Hepatocyte (in vitro differentiated cells): ENCODE results near the gene IL2RG. TPM values are rescaled to one million over a fixed set of nuclear protein-coding genes. Genes with fewer than 3 reads are reported as not detected.

Source experiments
- DNase-seq: peaks from one replicate; pipeline ENCODE4 v3.0.0-alpha.2; 2016; ENCODE audit warnings: low spot score
- H2AFZ ChIP-seq: fragments of 200-600 bp; sonication (generic); 2 replicates; pipeline ENCODE4 v1.6.0; 2016; ENCODE audit warnings: antibody characterized with exemption, mild to moderate bottlenecking
- H3K27ac ChIP-seq: fragments of 200-600 bp; sonication (generic); 2 replicates; pipeline ENCODE4 v1.5.1; 2016; ENCODE audit warnings: mild to moderate bottlenecking
- H3K27me3 ChIP-seq: fragments of 200-600 bp; sonication (generic); 2 replicates; pipeline ENCODE4 v1.6.1; 2016
- H3K36me3 ChIP-seq: fragments of 200-600 bp; sonication (generic); replicated peaks from 2 replicates; pipeline ENCODE4 v1.5.1; 2016; ENCODE audit warnings: low read depth; ENCODE audit not compliant: insufficient read depth
- H3K4me1 ChIP-seq: fragments of 200-600 bp; sonication (generic); 2 replicates; pipeline ENCODE4 v1.5.1; 2016; ENCODE audit warnings: mild to moderate bottlenecking, moderate library complexity; ENCODE audit not compliant: insufficient read depth
- H3K4me2 ChIP-seq: fragments of 200-600 bp; sonication (generic); 2 replicates; pipeline ENCODE4 v1.6.0; 2016
- H3K4me3 ChIP-seq: fragments of 200-600 bp; sonication (generic); 2 replicates; pipeline ENCODE4 v1.5.1; 2016; ENCODE audit warnings: mild to moderate bottlenecking
- H3K79me2 ChIP-seq: fragments of 200-600 bp; sonication (generic); 2 replicates; pipeline ENCODE4 v1.6.0; 2017; ENCODE audit warnings: mild to moderate bottlenecking
- H3K9me2 ChIP-seq: fragments of 200-600 bp; sonication (generic); replicated peaks from 2 replicates; pipeline ENCODE4 v1.6.0; 2017; ENCODE audit warnings: mild to moderate bottlenecking; ENCODE audit not compliant: insufficient read depth
- H3K9me3 ChIP-seq: fragments of 200-600 bp; sonication (generic); 2 replicates; pipeline ENCODE4 v1.5.1; 2016; ENCODE audit warnings: low read depth, mild to moderate bottlenecking
- H4K20me1 ChIP-seq: fragments of 200-600 bp; sonication (generic); 2 replicates; pipeline ENCODE4 v1.6.0; 2016; ENCODE audit warnings: mild to moderate bottlenecking; ENCODE audit not compliant: insufficient read depth, poor library complexity, severe bottlenecking
- CTCF ChIP-seq: fragments of 200-600 bp; sonication (generic); IDR thresholded peaks from 2 replicates; pipeline ENCODE4 v1.5.1; 2016; ENCODE audit warnings: antibody characterized with exemption, mild to moderate bottlenecking; ENCODE audit not compliant: poor library complexity
- EZH2 ChIP-seq: fragments of 200-600 bp; sonication (generic); IDR thresholded peaks from 2 replicates; pipeline ENCODE4 v1.6.1; 2016; ENCODE audit warnings: antibody characterized with exemption, mild to moderate bottlenecking, borderline replicate concordance
- EZH2phosphoT487 ChIP-seq: fragments of 200-600 bp; sonication (generic); IDR thresholded peaks from one replicate; pipeline ENCODE4 v1.6.1; 2018; ENCODE audit warnings: antibody characterized with exemption, mild to moderate bottlenecking, low read depth, moderate library complexity; ENCODE audit not compliant: unreplicated experiment, severe bottlenecking
- WGBS: methylation state at CpG from one replicate; pipeline ENCODE4 v1.1.6; 2016; ENCODE audit warnings: low lambda C conversion rate; ENCODE audit errors: missing lambda C conversion rate; 5-methylcytosine and 5-hydroxymethylcytosine counted together
- polyA plus RNA-seq: library from polyadenylated mRNA; unstranded; fragments of >200 nt; fragmentation: Nextera tagmentation; extraction: Ambion mirVana; gene quantifications from 2 replicates; pipeline ENCODE4 v1.2.1, GENCODE V29; 2016
- total RNA-seq: library from RNA; depleted of rRNA; stranded (reverse); fragments of >200 nt; gene quantifications from 2 replicates; pipeline ENCODE4 v1.2.3, GENCODE V29; 2014

The IL2RG gene
- total and polyA plus RNA-seq, 2 experiments from 2014 or later = 7.1 to 13.5 TPM

GRCh38 chrX:71143508-71143907 is 32.1 kb upstream of the IL2RG start:
- DNase-seq = no peak
- Histone ChIP-seq H3K9me2 (no peaks in the 10 kb centered on the region), H2AFZ (no peak overlapping the region), H3K4me1 (no peaks in the 10 kb centered on the region), H3K4me3 (no peak overlapping the region), H3K79me2 (no peaks in the 10 kb centered on the region), H3K27ac (no peak overlapping the region), H3K9me3 (no peaks in the 10 kb centered on the region), H3K27me3 (no peaks in the 10 kb centered on the region), H3K36me3 (no peaks in the 10 kb centered on the region), H3K4me2 (no peak overlapping the region), H4K20me1 (no peaks in the 10 kb centered on the region)
- TF ChIP-seq EZH2 (no peak), CTCF (no peak), EZH2phosphoT487 (no peak)
- WGBS = 70% methylated on average over 6 of the region's 6 CpGs

- H3K36me3 ChIP-seq = no peaks in the 10 kb centered on the region
Measured at GRCh38 chrX:71140440-71140839, 29.1 kb upstream of the IL2RG start.

GRCh38 chrX:71131510-71131909 is 20.1 kb upstream of the IL2RG start:
- Histone ChIP-seq H2AFZ (no peak overlapping the region), H3K27me3 (no peaks in the 10 kb centered on the region), H3K4me2 (no peak overlapping the region), H3K79me2 (no peaks in the 10 kb centered on the region), H3K9me3 (no peaks in the 10 kb centered on the region), H3K9me2 (no peaks in the 10 kb centered on the region), H3K4me3 (no peak overlapping the region), H3K27ac (no peak overlapping the region), H4K20me1 (no peaks in the 10 kb centered on the region), H3K36me3 (no peaks in the 10 kb centered on the region), H3K4me1 (no peaks in the 10 kb centered on the region)
- no peak for DNase-seq
- TF ChIP-seq EZH2phosphoT487 (no peak), EZH2 (no peak), CTCF (no peak)
- 80% methylated on average over 4 of the region's 4 CpGs for WGBS

More at GRCh38 chrX:71140440-71140839, 29.1 kb upstream of the IL2RG start:
- DNase-seq = no peak
- WGBS = 62% methylated on average over 6 of the region's 6 CpGs
- no peak overlapping the region for H3K27ac ChIP-seq
- H3K9me2 ChIP-seq = no peaks in the 10 kb centered on the region
- H3K9me3 ChIP-seq = no peaks in the 10 kb centered on the region
- H4K20me1 ChIP-seq = no peaks in the 10 kb centered on the region
- H3K27me3 ChIP-seq = no peaks in the 10 kb centered on the region
- H3K4me2 ChIP-seq = no peak overlapping the region
- no peaks in the 10 kb centered on the region for H3K79me2 ChIP-seq
- no peak for TF ChIP-seq EZH2
- no peak for TF ChIP-seq CTCF
- no peak for TF ChIP-seq EZH2phosphoT487
- H3K4me3 ChIP-seq = no peak overlapping the region
- H2AFZ ChIP-seq = no peak overlapping the region
- H3K4me1 ChIP-seq = no peaks in the 10 kb centered on the region
